ENCODE data around the gene SNX33.

Gene SNX33

DNA sequence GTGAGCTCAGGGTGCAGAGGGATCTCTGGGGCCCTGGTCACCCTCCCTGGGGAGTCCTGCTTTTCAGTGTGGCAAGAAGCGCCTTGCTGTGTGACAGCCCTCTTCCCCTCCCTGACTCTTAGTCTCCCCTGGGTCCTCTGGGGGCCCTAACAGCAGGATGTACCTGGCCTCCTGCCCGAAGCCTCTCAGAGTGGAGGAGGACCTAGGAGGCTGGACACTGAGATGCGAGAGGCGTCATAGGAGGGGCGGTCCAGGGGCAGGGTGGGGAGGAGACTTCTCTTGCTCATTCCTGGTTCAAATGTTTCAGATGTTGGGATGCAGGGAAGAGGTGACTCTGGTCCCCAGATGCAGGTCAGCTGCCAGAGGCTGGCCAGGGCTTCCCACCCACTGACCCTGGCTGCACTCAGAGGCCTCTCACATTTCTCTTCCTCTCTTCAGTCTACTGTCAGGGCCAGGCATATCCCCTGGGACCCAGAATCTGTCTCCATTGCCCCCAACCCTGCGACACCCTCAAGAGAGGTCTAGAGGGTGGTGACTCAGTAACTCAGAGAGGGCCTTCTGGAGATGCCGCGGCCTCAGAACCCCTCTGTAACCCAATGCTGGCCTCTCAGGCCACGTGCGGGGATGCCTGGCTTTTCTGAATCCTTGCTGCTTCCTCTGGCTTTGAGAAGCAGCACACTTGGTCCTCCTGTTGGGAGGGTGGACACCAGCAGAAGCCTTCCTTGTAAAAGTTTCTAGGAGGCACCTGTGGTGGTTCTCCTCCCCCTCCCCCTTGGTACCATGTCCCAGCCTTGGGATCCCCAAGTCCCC, 25.9 kb downstream of the SNX33 start:
- H3K27me3 ChIP-seq (ENCODE audit: low read length) = no peaks in the 10 kb centered on the region
- H3K9ac ChIP-seq (ENCODE audit: low read length) = no peak overlapping the region
- H3F3A ChIP-seq (ENCODE audit: insufficient read depth) = no peaks in the 10 kb centered on the region
- H3K36me3 ChIP-seq (ENCODE audit: low read length) = no peaks in the 10 kb centered on the region
- H3K4me2 ChIP-seq (ENCODE audit: low read depth, low read length, poor library complexity, severe bottlenecking) = no peak overlapping the region
- H4K20me1 ChIP-seq (ENCODE audit: low read depth, low read length) = no peaks in the 10 kb centered on the region
- no peaks in the 10 kb centered on the region for H3K79me2 ChIP-seq (ENCODE audit: insufficient read depth, low read length)
- H2AFZ ChIP-seq (ENCODE audit: low read depth, low read length, severe bottlenecking) = no peak overlapping the region
- H3K9me2 ChIP-seq (replicated peaks; ENCODE audit: insufficient read depth, low read length) = no peaks in the 10 kb centered on the region
- H3K4me3 ChIP-seq (ENCODE audit: insufficient read depth, low read length, poor library complexity, severe bottlenecking) = no peak overlapping the region
- no peaks in the 10 kb centered on the region for H3K9me3 ChIP-seq (ENCODE audit: insufficient read depth, low read length)
- no peak overlapping the region for H3K27ac ChIP-seq (ENCODE audit: low read depth, low read length)
- TF ChIP-seq, protein P1, sequence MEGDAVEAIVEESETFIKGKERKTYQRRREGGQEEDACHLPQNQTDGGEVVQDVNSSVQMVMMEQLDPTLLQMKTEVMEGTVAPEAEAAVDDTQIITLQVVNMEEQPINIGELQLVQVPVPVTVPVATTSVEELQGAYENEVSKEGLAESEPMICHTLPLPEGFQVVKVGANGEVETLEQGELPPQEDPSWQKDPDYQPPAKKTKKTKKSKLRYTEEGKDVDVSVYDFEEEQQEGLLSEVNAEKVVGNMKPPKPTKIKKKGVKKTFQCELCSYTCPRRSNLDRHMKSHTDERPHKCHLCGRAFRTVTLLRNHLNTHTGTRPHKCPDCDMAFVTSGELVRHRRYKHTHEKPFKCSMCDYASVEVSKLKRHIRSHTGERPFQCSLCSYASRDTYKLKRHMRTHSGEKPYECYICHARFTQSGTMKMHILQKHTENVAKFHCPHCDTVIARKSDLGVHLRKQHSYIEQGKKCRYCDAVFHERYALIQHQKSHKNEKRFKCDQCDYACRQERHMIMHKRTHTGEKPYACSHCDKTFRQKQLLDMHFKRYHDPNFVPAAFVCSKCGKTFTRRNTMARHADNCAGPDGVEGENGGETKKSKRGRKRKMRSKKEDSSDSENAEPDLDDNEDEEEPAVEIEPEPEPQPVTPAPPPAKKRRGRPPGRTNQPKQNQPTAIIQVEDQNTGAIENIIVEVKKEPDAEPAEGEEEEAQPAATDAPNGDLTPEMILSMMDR (IDR thresholded peaks at IDR 0.05; ENCODE audit: insufficient read depth, low read length, poor library complexity, severe bottlenecking) = no peak
- no peak for TF ChIP-seq EZH2phosphoT487 (conservative IDR thresholded peaks at IDR 0.05; ENCODE audit: low read length)

- no peak overlapping the region for H3K4me3 ChIP-seq (ENCODE audit: insufficient read depth, low read length, poor library complexity, severe bottlenecking)
- H3F3A ChIP-seq (ENCODE audit: insufficient read depth) = no peaks in the 10 kb centered on the region
- H3K79me2 ChIP-seq (ENCODE audit: insufficient read depth, low read length) = no peaks in the 10 kb centered on the region
- no peaks in the 10 kb centered on the region for H3K36me3 ChIP-seq (ENCODE audit: low read length)
- H3K27ac ChIP-seq (ENCODE audit: low read depth, low read length) = no peak overlapping the region
- TF ChIP-seq, protein P1 (IDR thresholded peaks at IDR 0.05; ENCODE audit: insufficient read depth, low read length, poor library complexity, severe bottlenecking) = no peak
- TF ChIP-seq EZH2phosphoT487 (conservative IDR thresholded peaks at IDR 0.05; ENCODE audit: low read length) = no peak
- no peak overlapping the region for H3K4me2 ChIP-seq (ENCODE audit: low read depth, low read length, poor library complexity, severe bottlenecking)
- H4K20me1 ChIP-seq (ENCODE audit: low read depth, low read length) = no peaks in the 10 kb centered on the region
- H2AFZ ChIP-seq (ENCODE audit: low read depth, low read length, severe bottlenecking) = no peak overlapping the region
- no peak overlapping the region for H3K9ac ChIP-seq (ENCODE audit: low read length)
- no peaks in the 10 kb centered on the region for H3K9me2 ChIP-seq (replicated peaks; ENCODE audit: insufficient read depth, low read length)
- no peaks in the 10 kb centered on the region for H3K9me3 ChIP-seq (ENCODE audit: insufficient read depth, low read length)
- H3K27me3 ChIP-seq (ENCODE audit: low read length) = no peaks in the 10 kb centered on the region
Observed at GRCh38 chr15:75674366-75674765, 26.7 kb downstream of the SNX33 start.

GRCh38 chr15:75675579-75676404, 28.1 kb downstream of the SNX33 start:
- no peaks in the 10 kb centered on the region for H3K9me2 ChIP-seq (replicated peaks; ENCODE audit: insufficient read depth, low read length)
- no peaks in the 10 kb centered on the region for H3K27me3 ChIP-seq (ENCODE audit: low read length)
- H3K9ac ChIP-seq (ENCODE audit: low read length) = no peak overlapping the region
- TF ChIP-seq, protein P1 (IDR thresholded peaks at IDR 0.05; ENCODE audit: insufficient read depth, low read length, poor library complexity, severe bottlenecking) = no peak
- TF ChIP-seq EZH2phosphoT487 (conservative IDR thresholded peaks at IDR 0.05; ENCODE audit: low read length) = no peak
- H3K79me2 ChIP-seq (ENCODE audit: insufficient read depth, low read length) = no peaks in the 10 kb centered on the region
- H3K36me3 ChIP-seq (ENCODE audit: low read length) = no peaks in the 10 kb centered on the region
- H3K9me3 ChIP-seq (ENCODE audit: insufficient read depth, low read length) = no peaks in the 10 kb centered on the region
- H4K20me1 ChIP-seq (ENCODE audit: low read depth, low read length) = no peaks in the 10 kb centered on the region
- H3K27ac ChIP-seq (ENCODE audit: low read depth, low read length) = no peak overlapping the region
- H3K4me3 ChIP-seq (ENCODE audit: insufficient read depth, low read length, poor library complexity, severe bottlenecking) = no peak overlapping the region
- H3K4me2 ChIP-seq (ENCODE audit: low read depth, low read length, poor library complexity, severe bottlenecking) = no peak overlapping the region
- no peak overlapping the region for H2AFZ ChIP-seq (ENCODE audit: low read depth, low read length, severe bottlenecking)
- H3F3A ChIP-seq (ENCODE audit: insufficient read depth) = no peaks in the 10 kb centered on the region

Measured in SU-DHL-6 (cell line).